Retinal pigment epithelial cell (primary cell): ENCODE measurements around the gene OPCML.

Experiments used
- DNase-seq: peaks from one replicate; pipeline ENCODE4 v3.0.0-alpha.2; 2010; ENCODE audit warnings: low read depth
- H3K4me3 ChIP-seq: 2 replicates; pipeline ENCODE4 v1.5.1; 2011; ENCODE audit warnings: mild to moderate bottlenecking, low read length, control low read depth, moderate library complexity
- CTCF ChIP-seq: conservative IDR thresholded peaks from 2 replicates; pipeline ENCODE4 v1.5.1; 2011; ENCODE audit warnings: low read depth, low read length, control low read depth, inconsistent platforms

The OPCML gene

GRCh38 chr11:132853886-132854285, 678.4 kb downstream of the OPCML start:
- H3K4me3 ChIP-seq: no peak overlapping the region
- TF ChIP-seq CTCF: no peak
- no peak for DNase-seq

GRCh38 chr11:132852361-132852760, 679.9 kb downstream of the OPCML start:
- DNase-seq: no peak
- TF ChIP-seq CTCF: no peak
- H3K4me3 ChIP-seq: no peak overlapping the region

GRCh38 chr11:132851247-132851646, 681.1 kb downstream of the OPCML start:
- DNase-seq: no peak
- no peak overlapping the region for H3K4me3 ChIP-seq
- no peak for TF ChIP-seq CTCF

GRCh38 chr11:132850266-132850665, 682.0 kb downstream of the OPCML start:
- no peak for TF ChIP-seq CTCF
- DNase-seq: no peak

GRCh38 chr11:132848336-132848735, 684.0 kb downstream of the OPCML start:
- no peak overlapping the region for H3K4me3 ChIP-seq
- no peak for DNase-seq
- no peak for TF ChIP-seq CTCF

More at GRCh38 chr11:132850266-132850665, 682.0 kb downstream of the OPCML start:
- H3K4me3 ChIP-seq: no peak overlapping the region

GRCh38 chr11:132846075-132846474, 686.2 kb downstream of the OPCML start:
- H3K4me3 ChIP-seq: no peak overlapping the region
- no peak for DNase-seq
- TF ChIP-seq CTCF: no peak

- no peak overlapping the region for H3K4me3 ChIP-seq
- peak; percentile 87 for DNase-seq
- TF ChIP-seq CTCF: no peak
Measured at GRCh38 chr11:132844956-132845696, 687.2 kb downstream of the OPCML start.
